GM19463 (cell line): ENCODE data around the gene SH3BP2.

Experiments used
- ATAC-seq: cut with Tn5 transposase; IDR thresholded peaks from one replicate; pipeline ENCODE4 v1.9.1; 2021; ENCODE audit warnings: mild to moderate bottlenecking, moderate library complexity; ENCODE audit not compliant: unreplicated experiment

The SH3BP2 gene

GRCh38 chr4:2817701-2818350 is 24.9 kb downstream of the SH3BP2 start:
- ATAC-seq: no peak

GRCh38 chr4:2818351-2818939 is 25.6 kb downstream of the SH3BP2 start:
- no peak for ATAC-seq

GRCh38 chr4:2819244-2820215 is 26.6 kb downstream of the SH3BP2 start:
- no peak for ATAC-seq

- ATAC-seq: no peak
Measured at GRCh38 chr4:2820216-2820982, 27.5 kb downstream of the SH3BP2 start.

GRCh38 chr4:2822461-2823300 is 29.8 kb downstream of the SH3BP2 start:
- no peak for ATAC-seq

GRCh38 chr4:2823301-2823670 is 30.4 kb downstream of the SH3BP2 start:
- no peak for ATAC-seq

- ATAC-seq: no peak
Measured at GRCh38 chr4:2823671-2824328, 30.9 kb downstream of the SH3BP2 start.

GRCh38 chr4:2824329-2824835 is 31.5 kb downstream of the SH3BP2 start:
- ATAC-seq: no peak

GRCh38 chr4:2824836-2825381 is 32.0 kb downstream of the SH3BP2 start:
- no peak for ATAC-seq

GRCh38 chr4:2825740-2826139 is 32.9 kb downstream of the SH3BP2 start:
- no peak for ATAC-seq

- ATAC-seq: no peak
Measured at GRCh38 chr4:2827071-2827873, 34.4 kb downstream of the SH3BP2 start.

- no peak for ATAC-seq
Measured at GRCh38 chr4:2827874-2828751, 35.2 kb downstream of the SH3BP2 start.

- no peak for ATAC-seq
Measured at GRCh38 chr4:2828758-2829181, 35.9 kb downstream of the SH3BP2 start.

- no peak for ATAC-seq
Measured at GRCh38 chr4:2829321-2829932, 36.5 kb downstream of the SH3BP2 start.

GRCh38 chr4:2829933-2830451 is 37.1 kb downstream of the SH3BP2 start:
- ATAC-seq: no peak
